Liver (tissue), 9 donors: Measurements from ENCODE around the gene TRAPPC12. TPM values are rescaled to one million over a fixed set of nuclear protein-coding genes. Genes with fewer than 3 reads are reported as not detected.
"Not testable (repeated sequence)": the region's sequence is repeated elsewhere in the genome, so short reads cannot be mapped to it uniquely, and the experiment has no call there.

ENCODE experiments used
- DNase-seq: peaks from one replicate; pipeline ENCODE4 v3.0.0-alpha.2; 2017; ENCODE audit warnings: low spot score
- H3K27ac ChIP-seq, 2 donors: one replicate each; pipeline ENCODE4 v1.7.0; 2013; ENCODE audit warnings: inconsistent platforms in 2 of 2, low read length in 2 of 2, control low read depth in 1 of 2, low read depth in 1 of 2, mild to moderate bottlenecking in 1 of 2
- H3K27me3 ChIP-seq, 4 donors: one replicate each; pipeline versions ENCODE4 v1.6.1 to v1.7.0; 2013; ENCODE audit warnings: low read length in 3 of 4, inconsistent platforms in 1 of 4, mild to moderate bottlenecking in 1 of 4, moderate library complexity in 1 of 4; ENCODE audit not compliant: control insufficient read depth in 4 of 4, insufficient read depth in 4 of 4
- H3K36me3 ChIP-seq, 4 donors: one replicate each; pipeline versions ENCODE4 v1.6.1 to v1.7.0; 2013; ENCODE audit warnings: low read length in 3 of 4, mild to moderate bottlenecking in 3 of 4, low read depth in 1 of 4, moderate library complexity in 1 of 4; ENCODE audit not compliant: control insufficient read depth in 4 of 4, insufficient read depth in 3 of 4
- H3K4me1 ChIP-seq, 4 donors: one replicate each; pipeline versions ENCODE4 v1.6.1 to v1.7.0; 2013; ENCODE audit warnings: low read length in 3 of 4, mild to moderate bottlenecking in 3 of 4, moderate library complexity in 1 of 4; ENCODE audit not compliant: control insufficient read depth in 4 of 4, insufficient read depth in 4 of 4
- H3K4me3 ChIP-seq, 3 donors: one replicate each; pipeline versions ENCODE4 v1.6.1 to v1.7.0; 2013; ENCODE audit warnings: low read length in 3 of 3, control low read depth in 1 of 3, low read depth in 1 of 3, mild to moderate bottlenecking in 1 of 3
- H3K9ac ChIP-seq, 2 donors: one replicate each; pipeline ENCODE4 v1.7.0; 2013; ENCODE audit warnings: low read length in 2 of 2, mild to moderate bottlenecking in 2 of 2, moderate library complexity in 2 of 2, control low read depth in 1 of 2, low read depth in 1 of 2
- H3K9me3 ChIP-seq, 4 donors: one replicate each; pipeline versions ENCODE4 v1.6.1 to v1.7.0; 2013; ENCODE audit warnings: low read length in 3 of 4; ENCODE audit not compliant: control insufficient read depth in 4 of 4
- ATF3 ChIP-seq: IDR thresholded peaks from 2 replicates; pipeline ENCODE4 v1.6.1; 2016; ENCODE audit warnings: antibody characterized with exemption
- EGR1 ChIP-seq, 2 donors: IDR thresholded peaks; 2 replicates each; pipeline ENCODE4 v1.6.1; 2016 to 2018; ENCODE audit warnings: antibody characterized with exemption in 2 of 2, low read depth in 2 of 2
- FOXA1 ChIP-seq: IDR thresholded peaks from 2 replicates; pipeline ENCODE4 v1.6.1; 2016; ENCODE audit warnings: antibody characterized with exemption
- GABPA ChIP-seq, 2 donors: IDR thresholded peaks in 1 of 2; conservative IDR thresholded peaks in 1 of 2; 2 replicates each; pipeline ENCODE4 v1.6.1; 2016; ENCODE audit warnings: antibody characterized with exemption in 2 of 2, mild to moderate bottlenecking in 1 of 2, moderate library complexity in 1 of 2
- HNF4A ChIP-seq, 2 donors: conservative IDR thresholded peaks; 2 replicates each; pipeline ENCODE4 v1.6.1; 2016; ENCODE audit warnings: antibody characterized with exemption in 2 of 2, mild to moderate bottlenecking in 2 of 2
- HNF4G ChIP-seq: IDR thresholded peaks from 2 replicates; pipeline ENCODE4 v1.6.1; 2016; ENCODE audit warnings: antibody characterized with exemption
- JUND ChIP-seq, 2 donors: IDR thresholded peaks; 2 replicates each; pipeline ENCODE4 v1.6.1; 2016; ENCODE audit warnings: antibody characterized with exemption in 2 of 2
- NR2F2 ChIP-seq: IDR thresholded peaks from 2 replicates; pipeline ENCODE4 v1.6.1; 2016; ENCODE audit warnings: antibody characterized with exemption
- RAD21 ChIP-seq, 2 donors: IDR thresholded peaks; 2 replicates each; pipeline ENCODE4 v1.6.1; 2016; ENCODE audit warnings: antibody characterized with exemption in 2 of 2, mild to moderate bottlenecking in 2 of 2
- RXRA ChIP-seq, 2 donors: IDR thresholded peaks; 2 replicates each; pipeline ENCODE4 v1.6.1; 2017 to 2018; ENCODE audit warnings: antibody characterized with exemption in 2 of 2, mild to moderate bottlenecking in 1 of 2
- TAF1 ChIP-seq: conservative IDR thresholded peaks from 2 replicates; pipeline ENCODE4 v1.6.1; 2016; ENCODE audit warnings: antibody characterized with exemption, mild to moderate bottlenecking
- YY1 ChIP-seq: IDR thresholded peaks from 2 replicates; pipeline ENCODE4 v1.6.1; 2016; ENCODE audit warnings: antibody characterized with exemption, mild to moderate bottlenecking
- WGBS: extraction: QIAGEN DNeasy Blood & Tissue Kit; methylation state at CpG from one replicate; pipeline ENCODE4 v1.1.7; 2013; 5-methylcytosine and 5-hydroxymethylcytosine counted together
- polyA plus RNA-seq, 2 donors: library from polyadenylated mRNA; stranded (reverse) in 1 of 2; unstranded in 1 of 2; fragments of 200-250 nt in 1 of 2; fragments of >200 nt in 1 of 2; fragmentation: Nextera tagmentation in 1 of 2; extraction: Ambion mirVana in 1 of 2; gene quantifications; one replicate each; pipeline versions ENCODE4 v1.2.1 to v1.2.3, GENCODE V29; 2013 to 2015
- total RNA-seq, 2 donors: library from RNA; depleted of rRNA; stranded (reverse); fragments of >200 nt; gene quantifications; one replicate each; pipeline ENCODE4 v1.2.3, GENCODE V29; 2014
- TF ChIP-seq, protein P1 (sequence below): fragments of 150-350 bp; IDR thresholded peaks from 2 replicates; pipeline ENCODE4 v1.5.1; 2017; ENCODE audit warnings: improper control_type of control experiment, low read depth, low read length; ENCODE audit not compliant: missing input control
- TF ChIP-seq, protein P2 (sequence below): IDR thresholded peaks from 2 replicates; pipeline ENCODE4 v1.6.1; 2016; ENCODE audit warnings: antibody characterized with exemption
- TF ChIP-seq, protein P3 (sequence below): IDR thresholded peaks from 2 replicates; pipeline ENCODE4 v1.6.1; 2016; ENCODE audit warnings: antibody characterized with exemption
- donor health status: healthy.
- donor health status: healthy.
- donor health status: healthy.
- donor health status: healthy.
- donor health status: healthy.

TRAPPC12 gene
- total and polyA plus RNA-seq, 4 donors: 30.2 to 60.9 (median 39.7) TPM

GRCh38 chr2:3369340-3370181 lies 9.9 kb upstream of the TRAPPC12 start:
- H3K9me3 ChIP-seq, H3K4me1 ChIP-seq, H3K27me3 ChIP-seq, DNase-seq, H3K9ac ChIP-seq, H3K4me3 ChIP-seq, H3K36me3 ChIP-seq, H3K27ac ChIP-seq: not testable (repeated sequence)
- WGBS: 92% methylated on average over 30 of the region's 34 CpGs

DNA sequence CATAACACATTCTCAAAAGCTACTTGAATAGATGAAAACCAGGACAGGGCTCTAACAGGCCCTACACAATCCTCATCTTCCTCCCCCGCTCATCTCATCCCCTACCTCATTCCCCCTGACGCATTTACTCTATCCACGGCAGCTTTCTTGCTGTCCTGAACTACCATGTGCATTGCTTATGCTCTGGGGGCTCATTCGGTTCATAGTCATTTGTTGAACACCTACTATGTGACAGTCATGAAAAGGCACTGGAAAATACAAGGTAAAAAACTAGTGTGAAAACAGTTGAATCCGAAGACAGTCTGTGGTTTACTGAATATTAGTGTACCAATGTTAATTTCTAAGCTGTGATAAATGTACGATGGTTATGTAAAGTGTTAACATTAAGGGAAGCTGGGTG lies 2.7 kb upstream of the TRAPPC12 start:
- no peaks in the 10 kb centered on the region for H3K27me3 ChIP-seq
- H3K9me3 ChIP-seq: no peaks in the 10 kb centered on the region
- H3K27ac ChIP-seq: no peak overlapping the region
- peaks cover 0 to 3% (median 0%) of the 10 kb centered on the region in 4 donors for H3K36me3 ChIP-seq
- H3K4me1 ChIP-seq: peaks cover 5 to 37% (median 32%) of the 10 kb centered on the region in 4 donors
- 70% methylated on average over 6 of the region's 6 CpGs for WGBS
- H3K9ac ChIP-seq: peak overlapping the region in 1 of 2 donors; percentile 75
- TF ChIP-seq YY1 (no peak), HNF4A (conservative IDR thresholded peaks at IDR 0.05) (no peak), RAD21 (IDR thresholded peaks at IDR 0.05) (no peak), TAF1 (no peak)
- TF ChIP-seq, protein P1, sequence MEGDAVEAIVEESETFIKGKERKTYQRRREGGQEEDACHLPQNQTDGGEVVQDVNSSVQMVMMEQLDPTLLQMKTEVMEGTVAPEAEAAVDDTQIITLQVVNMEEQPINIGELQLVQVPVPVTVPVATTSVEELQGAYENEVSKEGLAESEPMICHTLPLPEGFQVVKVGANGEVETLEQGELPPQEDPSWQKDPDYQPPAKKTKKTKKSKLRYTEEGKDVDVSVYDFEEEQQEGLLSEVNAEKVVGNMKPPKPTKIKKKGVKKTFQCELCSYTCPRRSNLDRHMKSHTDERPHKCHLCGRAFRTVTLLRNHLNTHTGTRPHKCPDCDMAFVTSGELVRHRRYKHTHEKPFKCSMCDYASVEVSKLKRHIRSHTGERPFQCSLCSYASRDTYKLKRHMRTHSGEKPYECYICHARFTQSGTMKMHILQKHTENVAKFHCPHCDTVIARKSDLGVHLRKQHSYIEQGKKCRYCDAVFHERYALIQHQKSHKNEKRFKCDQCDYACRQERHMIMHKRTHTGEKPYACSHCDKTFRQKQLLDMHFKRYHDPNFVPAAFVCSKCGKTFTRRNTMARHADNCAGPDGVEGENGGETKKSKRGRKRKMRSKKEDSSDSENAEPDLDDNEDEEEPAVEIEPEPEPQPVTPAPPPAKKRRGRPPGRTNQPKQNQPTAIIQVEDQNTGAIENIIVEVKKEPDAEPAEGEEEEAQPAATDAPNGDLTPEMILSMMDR: no peak
- TF ChIP-seq, protein P2, sequence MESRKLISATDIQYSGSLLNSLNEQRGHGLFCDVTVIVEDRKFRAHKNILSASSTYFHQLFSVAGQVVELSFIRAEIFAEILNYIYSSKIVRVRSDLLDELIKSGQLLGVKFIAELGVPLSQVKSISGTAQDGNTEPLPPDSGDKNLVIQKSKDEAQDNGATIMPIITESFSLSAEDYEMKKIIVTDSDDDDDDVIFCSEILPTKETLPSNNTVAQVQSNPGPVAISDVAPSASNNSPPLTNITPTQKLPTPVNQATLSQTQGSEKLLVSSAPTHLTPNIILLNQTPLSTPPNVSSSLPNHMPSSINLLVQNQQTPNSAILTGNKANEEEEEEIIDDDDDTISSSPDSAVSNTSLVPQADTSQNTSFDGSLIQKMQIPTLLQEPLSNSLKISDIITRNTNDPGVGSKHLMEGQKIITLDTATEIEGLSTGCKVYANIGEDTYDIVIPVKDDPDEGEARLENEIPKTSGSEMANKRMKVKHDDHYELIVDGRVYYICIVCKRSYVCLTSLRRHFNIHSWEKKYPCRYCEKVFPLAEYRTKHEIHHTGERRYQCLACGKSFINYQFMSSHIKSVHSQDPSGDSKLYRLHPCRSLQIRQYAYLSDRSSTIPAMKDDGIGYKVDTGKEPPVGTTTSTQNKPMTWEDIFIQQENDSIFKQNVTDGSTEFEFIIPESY: no peak
- no peak for DNase-seq
- H3K4me3 ChIP-seq: peak overlapping the region; percentile 93 to 99 (median 96)

- Histone ChIP-seq H3K36me3 (peaks cover 0 to 3% (median 0%) of the 10 kb centered on the region in 4 donors), H3K4me3 (peak overlapping the region; percentile 93 to 99 (median 96)), H3K27ac (peak overlapping the region; percentile 90 to 95), H3K9me3 (no peaks in the 10 kb centered on the region), H3K9ac (peak overlapping the region; percentile 26 to 75), H3K4me1 (peaks cover 5 to 37% (median 32%) of the 10 kb centered on the region in 4 donors), H3K27me3 (no peaks in the 10 kb centered on the region)
- no peak for TF ChIP-seq RAD21 (IDR thresholded peaks at IDR 0.05)
- TF ChIP-seq TAF1: no peak
- TF ChIP-seq, protein P3, sequence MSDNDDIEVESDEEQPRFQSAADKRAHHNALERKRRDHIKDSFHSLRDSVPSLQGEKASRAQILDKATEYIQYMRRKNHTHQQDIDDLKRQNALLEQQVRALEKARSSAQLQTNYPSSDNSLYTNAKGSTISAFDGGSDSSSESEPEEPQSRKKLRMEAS: no peak
- TF ChIP-seq FOXA1: no peak
- no peak for TF ChIP-seq ATF3
- no peak for TF ChIP-seq GABPA (IDR thresholded peaks at IDR 0.05 in 1 of 2, conservative IDR thresholded peaks at IDR 0.05 in 1 of 2)
- TF ChIP-seq NR2F2: no peak
- TF ChIP-seq RXRA (IDR thresholded peaks at IDR 0.05): no peak
- no peak for TF ChIP-seq HNF4A (conservative IDR thresholded peaks at IDR 0.05)
- TF ChIP-seq EGR1 (IDR thresholded peaks at IDR 0.05; ENCODE audit: low read depth in 2 of 2): no peak
- no peak for TF ChIP-seq HNF4G
- TF ChIP-seq, protein P1: no peak
- TF ChIP-seq, protein P2: no peak
- no peak for TF ChIP-seq JUND (IDR thresholded peaks at IDR 0.05)
- WGBS: under 1% methylated on average over 8 of the region's 8 CpGs
- no peak for DNase-seq
Measured at GRCh38 chr2:3377279-3377611, 2.2 kb upstream of the TRAPPC12 start.
